B cell (primary cell): ENCODE results near the gene ADAMTS19.

ENCODE experiments used
- CTCF ChIP-seq: fragments of 200-600 bp; IDR thresholded peaks from one replicate; pipeline ENCODE4 v1.8.0; 2022; ENCODE audit warnings: antibody characterized with exemption, mild to moderate bottlenecking
- EZH2 ChIP-seq: IDR thresholded peaks from 2 replicates; pipeline ENCODE4 v1.6.1; 2012; ENCODE audit warnings: borderline replicate concordance, low read depth, mild to moderate bottlenecking, moderate library complexity, low read length; ENCODE audit not compliant: insufficient read depth, poor library complexity, severe bottlenecking

- TF ChIP-seq CTCF, result no peak
- TF ChIP-seq EZH2, result no peak
These were observed 219.6 kb downstream of the ADAMTS19 start for GRCh38 chr5:129679671-129680070.
